ENCODE data around the gene UBQLN4.

UBQLN4 gene

GRCh38 chr1:155999964-156000363, 53.6 kb downstream of the UBQLN4 start:
- no peak for DNase-seq (ENCODE audit: low read depth)
- TF ChIP-seq MYC (IDR thresholded peaks at IDR 0.05; ENCODE audit: low read depth, low read length) (no peak), POLR2A (IDR thresholded peaks at IDR 0.05; ENCODE audit: extremely low read depth, insufficient read length) (no peak), MAX (IDR thresholded peaks at IDR 0.05; ENCODE audit: low read depth, low read length) (no peak), CTCF (IDR thresholded peaks at IDR 0.05; ENCODE audit: low read depth, low read length) (no peak)
- H3K4me3 ChIP-seq (ENCODE audit: low read depth, low read length), result no peak overlapping the region

- DNase-seq (ENCODE audit: low read depth), result no peak
- no peak for TF ChIP-seq POLR2A (IDR thresholded peaks at IDR 0.05; ENCODE audit: extremely low read depth, insufficient read length)
- TF ChIP-seq MYC (IDR thresholded peaks at IDR 0.05; ENCODE audit: low read depth, low read length), result no peak
- no peak for TF ChIP-seq CTCF (IDR thresholded peaks at IDR 0.05; ENCODE audit: low read depth, low read length)
- no peak for TF ChIP-seq MAX (IDR thresholded peaks at IDR 0.05; ENCODE audit: low read depth, low read length)
- no peak overlapping the region for H3K4me3 ChIP-seq (ENCODE audit: low read depth, low read length)
Observed at GRCh38 chr1:155996166-155996565, 57.4 kb downstream of the UBQLN4 start.

- TF ChIP-seq CTCF (IDR thresholded peaks at IDR 0.05; ENCODE audit: low read depth, low read length) (no peak), MYC (IDR thresholded peaks at IDR 0.05; ENCODE audit: low read depth, low read length) (no peak), POLR2A (IDR thresholded peaks at IDR 0.05; ENCODE audit: extremely low read depth, insufficient read length) (no peak), MAX (IDR thresholded peaks at IDR 0.05; ENCODE audit: low read depth, low read length) (no peak)
- DNase-seq (ENCODE audit: low read depth), result no peak
- no peak overlapping the region for H3K4me3 ChIP-seq (ENCODE audit: low read depth, low read length)
Observed at GRCh38 chr1:155993595-155993994, 60.0 kb downstream of the UBQLN4 start.

GRCh38 chr1:155990005-155990739, 63.4 kb downstream of the UBQLN4 start:
- no peak overlapping the region for H3K4me3 ChIP-seq (ENCODE audit: low read depth, low read length)
- TF ChIP-seq MYC (IDR thresholded peaks at IDR 0.05; ENCODE audit: low read depth, low read length) (no peak; the same call in 1 of the 2 replicates), CTCF (IDR thresholded peaks at IDR 0.05; ENCODE audit: low read depth, low read length) (no peak), POLR2A (IDR thresholded peaks at IDR 0.05; ENCODE audit: extremely low read depth, insufficient read length) (no peak), MAX (IDR thresholded peaks at IDR 0.05; ENCODE audit: low read depth, low read length) (0 out of 2 replicates have a peak, but pooled peaks have one; percentile 1)
- peak; percentile 79 for DNase-seq (ENCODE audit: low read depth)

GRCh38 chr1:155989242-155990004, 64.2 kb downstream of the UBQLN4 start:
- no peak overlapping the region for H3K4me3 ChIP-seq (ENCODE audit: low read depth, low read length)
- DNase-seq (ENCODE audit: low read depth), result peak; percentile 82
- TF ChIP-seq CTCF (IDR thresholded peaks at IDR 0.05; ENCODE audit: low read depth, low read length) (peak; percentile 97), POLR2A (IDR thresholded peaks at IDR 0.05; ENCODE audit: extremely low read depth, insufficient read length) (no peak)

Measured in NB4 (cell line).